HT1080 (cell line): ENCODE data around the gene QSOX2. TPM values are rescaled to one million over a fixed set of nuclear protein-coding genes. Genes with fewer than 3 reads are reported as not detected.

Experiments
- DNase-seq: peaks from one replicate; pipeline ENCODE4 v3.0.0-alpha.2; 2015; ENCODE audit warnings: low read depth
- total RNA-seq: library from RNA; depleted of rRNA; stranded (reverse); fragments of >200 nt; shearing (Covaris generic); gene quantifications from 2 replicates; pipeline ENCODE4 v1.2.3, GENCODE V29; 2014

Gene QSOX2
- total RNA-seq, 1 experiment from 2014 or later: 20.1 TPM

DNA sequence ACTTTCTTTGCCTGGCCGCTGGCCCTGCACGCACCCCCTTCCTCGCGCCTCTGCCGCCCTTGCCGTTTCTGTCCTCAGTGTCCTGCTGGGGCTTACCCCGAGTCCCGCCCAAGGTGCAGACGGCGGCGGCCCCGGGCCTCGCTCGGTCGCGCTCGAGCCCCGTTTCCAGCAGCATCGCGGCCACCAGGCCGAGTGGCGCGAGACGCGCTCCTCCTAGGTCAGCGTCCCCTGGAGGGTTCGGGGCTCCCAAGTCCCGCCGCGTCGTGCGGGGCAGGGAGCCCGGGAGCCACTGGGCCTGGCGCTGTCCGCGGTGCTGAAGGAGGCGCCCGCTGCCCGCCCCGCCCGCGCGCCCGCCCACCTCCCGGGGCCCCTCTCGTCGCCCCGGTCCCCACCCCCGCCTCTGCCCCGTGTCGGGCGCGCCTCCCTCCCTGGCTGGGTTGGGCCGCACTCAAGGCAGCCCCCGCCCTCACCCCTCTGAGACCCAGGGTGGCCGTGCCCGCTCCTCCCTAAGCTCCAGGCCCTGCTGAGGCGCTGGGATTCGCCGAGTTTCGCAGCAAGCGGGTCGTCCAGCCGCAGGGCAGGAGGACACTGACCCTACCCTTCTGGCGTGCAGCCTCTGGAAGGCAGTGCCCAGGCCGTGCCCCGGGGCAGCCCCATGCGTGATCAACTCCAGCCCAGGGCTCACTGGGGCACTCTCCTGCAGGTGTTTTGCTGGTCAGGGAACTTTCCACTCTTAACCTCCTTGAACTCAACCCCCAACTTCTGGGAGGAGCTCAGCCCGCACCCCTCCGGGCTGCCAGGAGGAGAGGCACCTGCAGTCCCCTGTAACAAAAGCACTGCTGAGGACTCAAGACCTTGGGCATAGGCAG is 40.5 kb downstream of the QSOX2 start, which contains the start of gene LHX3:
Gene LHX3, minus strand, starts transcription at position 291 of the 869 bp plus-strand sequence. Its CDS starts 116 bp downstream, at position 175.
- no peak for DNase-seq

DNA sequence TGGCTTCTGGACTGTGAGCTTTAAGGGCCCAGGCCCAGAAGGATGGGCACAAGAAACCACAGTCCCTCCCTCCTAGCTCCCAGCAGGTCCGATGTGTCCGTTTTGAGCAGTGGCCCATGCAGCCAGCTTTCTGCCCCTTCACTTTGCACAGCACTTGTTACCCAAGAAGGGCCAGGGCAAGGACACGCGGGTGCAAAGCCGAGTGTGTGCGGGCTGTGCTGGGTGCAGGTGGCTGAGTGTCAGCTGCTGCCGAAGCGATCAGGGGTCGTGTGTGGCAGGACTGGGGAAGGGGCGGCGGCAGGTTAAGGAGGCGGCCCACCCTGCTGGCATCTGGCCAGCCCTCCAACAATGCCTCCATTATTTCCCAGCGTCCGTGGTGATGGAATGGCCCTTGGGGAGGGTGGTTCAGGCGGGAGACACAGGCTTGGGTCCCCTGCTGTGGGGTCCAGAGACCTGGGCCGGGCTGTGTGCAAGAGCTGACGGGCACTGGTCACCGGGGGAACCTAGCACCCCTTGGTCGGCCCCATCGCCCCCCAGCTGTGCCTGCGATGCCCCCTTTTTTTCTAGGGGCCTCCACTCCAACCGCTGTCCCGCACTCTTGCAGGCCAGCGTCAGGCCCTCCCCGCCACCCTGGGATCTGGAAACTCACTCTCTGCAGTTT is 41.3 kb downstream of the QSOX2 start:
- no peak for DNase-seq

DNA sequence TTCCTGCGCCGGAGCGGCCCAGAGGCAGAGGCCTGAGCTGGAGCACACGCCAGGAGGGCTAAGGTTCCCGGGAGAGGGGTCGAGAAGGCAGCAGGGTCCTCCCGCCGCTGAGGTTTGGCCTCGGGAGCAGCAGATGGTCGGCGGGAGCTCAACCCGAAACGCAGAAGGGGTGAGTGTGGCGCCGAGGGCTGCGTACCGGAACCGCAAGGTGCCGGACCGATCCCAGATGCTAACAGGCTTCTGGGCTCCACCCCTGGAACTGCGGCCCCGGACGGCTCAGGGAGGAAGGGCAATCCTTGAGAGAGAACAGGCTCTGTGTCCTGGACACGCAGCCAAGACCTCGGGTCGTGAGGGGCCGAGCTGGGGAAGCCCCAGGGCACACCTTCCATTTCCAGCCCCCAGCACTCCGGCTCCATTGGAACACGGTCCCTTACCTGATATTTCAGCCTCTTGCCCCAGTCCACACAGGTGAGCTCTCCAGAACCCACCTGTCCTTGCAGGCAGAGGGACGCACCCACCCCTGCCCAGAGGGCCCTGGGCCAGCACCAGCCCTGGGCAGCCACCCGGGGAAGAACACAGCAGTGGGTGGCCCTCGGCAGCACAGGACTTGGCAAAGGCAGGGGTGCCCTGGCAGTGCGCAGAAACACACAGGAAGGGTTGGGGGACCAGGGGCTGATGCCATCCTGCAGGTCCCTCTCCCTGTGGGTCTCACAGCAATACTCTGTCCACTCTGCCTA is 42.0 kb downstream of the QSOX2 start:
- DNase-seq: no peak

DNA sequence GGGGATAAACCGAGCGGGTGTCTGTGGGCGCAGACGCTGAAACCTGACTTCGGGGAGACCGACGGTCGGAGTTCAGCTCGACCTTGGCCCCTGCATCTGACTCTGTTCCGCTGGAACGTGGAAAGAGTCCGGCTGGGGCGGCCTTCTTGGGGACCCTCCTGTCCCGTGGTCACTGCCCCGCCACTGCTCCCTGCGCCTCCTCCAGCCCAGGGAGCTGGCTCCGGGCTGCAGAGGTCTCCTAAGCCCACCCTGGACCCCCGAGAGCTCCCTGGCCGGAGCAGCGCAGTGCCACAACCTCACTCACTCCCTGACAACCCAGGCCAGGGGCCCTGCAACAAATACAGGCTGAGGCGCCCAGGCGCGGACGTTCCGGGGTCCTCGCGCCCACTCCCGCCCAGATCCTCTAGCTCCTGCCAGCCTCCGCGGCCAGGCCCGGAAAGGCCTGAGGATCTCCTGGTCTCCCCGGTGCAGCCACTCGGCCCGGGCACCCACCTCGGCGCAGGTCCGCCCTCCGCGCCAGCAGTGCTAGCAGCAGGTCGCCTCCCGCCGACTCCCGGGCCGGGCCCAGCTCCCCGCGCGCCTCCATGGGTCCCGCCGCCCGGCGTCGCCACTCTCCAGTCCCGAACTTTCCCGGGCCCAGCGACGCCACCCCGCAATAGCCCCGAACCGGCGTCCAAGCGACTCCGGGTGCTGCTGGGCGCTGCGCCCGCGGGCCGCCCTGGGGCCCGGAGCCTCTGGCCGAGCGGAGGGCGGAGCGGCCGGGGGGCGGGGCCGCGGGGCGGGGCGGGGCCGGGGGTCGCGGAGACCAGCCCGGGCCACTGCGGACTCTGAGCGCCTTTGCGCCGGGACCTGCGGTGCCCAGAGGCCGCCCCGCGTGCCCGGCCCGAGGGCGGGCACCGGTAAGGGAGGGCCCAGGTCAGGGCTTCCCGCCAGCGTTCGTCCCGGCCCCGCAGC is 42.9 kb downstream of the QSOX2 start:
- no peak for DNase-seq

DNA sequence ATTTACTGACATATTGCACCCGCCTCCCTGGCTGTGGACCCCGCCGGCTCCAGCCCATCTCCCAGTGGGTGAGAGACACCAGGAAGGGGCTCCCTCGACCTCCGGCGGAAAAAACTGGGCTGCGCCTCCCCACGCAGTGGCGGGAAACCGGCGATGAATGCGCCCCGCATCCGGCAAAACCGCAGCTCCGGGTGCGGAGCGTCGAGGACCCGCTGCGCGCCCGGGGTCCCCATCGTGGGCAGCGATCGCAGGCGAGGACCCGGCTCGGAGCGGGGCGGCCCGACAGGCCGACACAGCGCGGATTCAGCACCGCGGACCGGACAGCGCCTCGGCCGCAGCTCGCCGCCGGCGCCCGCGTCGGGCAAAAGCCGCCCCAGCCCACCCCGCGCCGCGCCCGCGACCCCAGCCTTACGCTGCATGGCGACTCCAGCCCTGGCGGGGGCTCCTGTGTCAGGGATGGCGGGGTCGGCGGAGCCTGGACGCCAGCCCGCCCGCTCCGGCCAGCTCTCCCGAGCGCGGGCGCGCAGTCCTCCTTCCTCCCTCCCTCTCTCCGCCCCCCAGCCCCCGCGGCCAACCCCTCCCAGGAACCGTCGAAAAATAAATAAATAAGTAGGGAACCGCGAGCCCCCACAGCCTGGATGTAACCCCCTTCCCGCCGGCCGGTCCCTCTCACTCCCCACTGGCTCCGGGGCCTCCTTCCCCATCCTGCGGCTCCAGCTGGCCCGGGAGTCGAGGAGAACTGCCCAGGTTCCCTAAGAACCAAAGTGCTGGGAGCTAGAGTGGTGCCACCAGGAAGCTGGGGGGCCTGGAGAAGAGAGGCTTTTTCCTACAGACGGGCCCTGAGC is 43.8 kb downstream of the QSOX2 start:
- no peak for DNase-seq

DNA sequence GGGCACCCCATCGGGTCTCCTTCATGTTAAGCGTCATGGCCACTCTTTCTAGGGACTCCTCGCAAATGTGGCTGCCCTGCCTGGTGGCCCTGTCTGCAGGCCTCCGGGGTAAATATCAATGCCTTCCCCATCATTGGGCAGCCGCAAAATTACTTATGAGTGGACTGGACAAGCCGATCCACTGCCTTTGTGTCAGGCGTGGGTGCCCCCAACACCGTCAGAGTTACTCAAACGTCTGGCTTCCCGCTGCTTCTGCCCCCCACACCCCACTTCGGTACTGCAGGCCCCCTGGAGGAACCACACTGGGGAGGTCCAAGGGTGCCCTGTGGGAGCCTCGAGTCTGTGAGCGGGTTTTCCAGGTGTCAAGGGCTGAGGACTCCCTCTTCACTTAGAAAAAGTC is 44.4 kb downstream of the QSOX2 start:
- no peak for DNase-seq

DNA sequence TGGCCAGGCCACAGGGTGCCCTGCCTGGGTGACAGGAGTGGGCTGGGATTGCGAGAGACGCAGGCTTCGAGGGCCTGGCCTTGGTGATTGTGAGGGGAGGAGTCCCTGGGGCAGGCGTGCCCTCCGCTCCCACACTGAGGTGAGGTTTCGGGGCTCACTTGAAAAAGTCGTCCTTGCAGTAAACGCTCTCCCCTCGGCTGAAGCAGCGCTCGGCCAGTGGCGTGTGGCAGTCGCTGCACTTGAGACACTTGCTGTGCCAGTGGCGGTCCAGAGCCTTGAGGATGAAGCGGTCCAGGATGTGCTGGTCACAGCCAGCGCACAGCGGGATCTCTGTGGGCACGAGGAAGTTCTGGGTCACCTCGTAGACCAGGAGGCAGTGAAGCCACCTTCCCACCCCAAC is 45.2 kb downstream of the QSOX2 start:
- DNase-seq: no peak

DNA sequence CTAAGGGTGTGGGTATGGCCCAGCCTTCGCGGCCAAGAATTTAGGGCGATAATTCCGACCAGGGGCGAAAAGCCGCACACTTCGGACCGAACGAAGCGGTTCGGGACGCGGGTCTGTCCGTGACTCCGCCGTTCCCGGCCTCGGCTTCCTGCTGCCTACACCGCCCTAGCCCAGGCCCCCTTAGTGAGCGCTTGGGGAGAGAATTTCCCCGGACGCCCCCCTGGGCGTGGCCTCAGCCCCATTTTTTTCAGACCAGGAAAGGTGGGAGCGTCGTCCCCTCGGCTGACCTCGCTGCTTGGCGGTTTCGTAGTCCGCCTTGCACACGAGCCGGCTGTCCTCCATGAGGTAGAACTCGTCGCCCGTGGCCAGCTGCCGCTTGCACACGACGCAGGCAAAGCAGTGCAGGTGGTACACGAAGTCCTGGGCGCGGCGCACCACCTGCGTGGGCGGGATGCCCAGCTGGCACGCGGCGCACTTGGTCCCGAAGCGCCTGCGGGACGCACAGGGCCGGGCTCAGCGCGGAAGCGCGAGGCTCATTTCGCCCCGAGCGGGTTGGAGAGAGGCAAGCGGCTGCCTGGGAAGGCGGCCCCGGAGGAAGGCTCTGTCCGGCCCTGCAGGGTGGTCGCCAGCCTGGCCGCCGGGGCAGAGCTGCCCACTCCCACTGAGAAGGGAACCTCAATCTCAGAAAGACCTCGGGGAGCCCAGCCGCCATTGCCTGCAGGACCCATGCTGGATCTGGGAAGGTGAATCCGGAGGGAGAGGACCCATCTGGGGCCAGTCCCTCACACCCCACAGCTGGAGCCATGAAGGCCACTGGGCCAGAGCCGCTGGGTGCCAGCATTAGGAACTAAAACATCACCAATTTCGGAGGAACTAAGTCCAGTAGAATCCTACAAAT is 46.0 kb downstream of the QSOX2 start:
- DNase-seq: no peak

DNA sequence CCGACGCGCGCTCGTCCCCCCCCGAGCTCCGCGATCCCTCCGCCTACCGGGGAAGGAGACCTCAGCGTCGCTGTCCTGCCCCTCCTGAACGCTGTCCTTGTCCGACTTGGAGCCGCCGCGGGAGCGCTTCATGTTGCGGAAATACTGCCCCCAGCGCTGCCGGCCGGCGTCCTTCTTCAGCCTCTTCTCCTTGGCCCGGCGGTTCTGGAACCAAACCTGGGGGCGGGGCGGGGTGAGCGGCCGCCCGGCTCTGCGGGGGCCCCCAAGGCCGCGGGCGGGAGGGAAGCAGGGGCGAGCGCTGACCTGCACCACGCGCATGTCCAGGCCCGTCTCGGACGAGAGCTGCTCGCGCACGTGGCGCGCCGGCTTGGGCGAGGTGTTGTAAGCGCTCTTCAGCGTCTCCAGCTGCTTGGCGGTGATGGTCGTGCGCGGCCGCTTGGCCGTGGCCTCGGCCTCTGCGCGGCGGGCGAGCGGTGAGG is 47.0 kb downstream of the QSOX2 start:
- no peak for DNase-seq

DNA sequence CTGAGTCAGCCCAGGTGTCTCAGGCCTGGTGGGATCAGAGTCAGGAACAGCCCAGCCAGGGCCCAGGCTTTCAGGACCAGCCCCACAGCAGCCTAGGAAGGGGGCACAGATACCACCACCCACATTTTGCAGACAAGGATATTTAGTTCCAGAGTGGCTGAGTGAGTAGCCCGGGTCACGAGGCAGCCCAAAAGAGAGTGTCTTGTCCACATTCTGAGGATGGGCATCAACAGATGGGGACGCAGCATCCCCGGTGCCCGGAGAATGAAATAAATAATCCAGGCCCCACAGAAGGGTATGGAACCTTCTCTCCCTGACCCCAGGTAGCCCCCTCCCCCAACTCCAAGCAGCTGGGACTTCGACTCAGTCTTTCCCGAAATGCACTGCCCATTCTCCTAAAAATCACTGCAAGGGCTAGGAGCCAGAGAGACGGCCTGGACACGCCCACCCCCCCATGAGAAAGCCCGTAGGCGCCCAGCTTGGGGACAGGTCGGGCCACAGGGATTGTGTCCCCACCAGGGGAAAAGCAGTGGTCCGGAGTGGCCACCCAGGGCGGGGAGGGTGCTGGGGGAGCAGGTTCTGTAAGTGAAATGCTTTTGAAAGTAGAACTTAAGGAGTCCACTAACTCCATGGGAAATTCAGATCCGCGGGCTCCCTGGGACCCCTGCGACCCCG is 47.5 kb downstream of the QSOX2 start:
- DNase-seq: no peak

DNA sequence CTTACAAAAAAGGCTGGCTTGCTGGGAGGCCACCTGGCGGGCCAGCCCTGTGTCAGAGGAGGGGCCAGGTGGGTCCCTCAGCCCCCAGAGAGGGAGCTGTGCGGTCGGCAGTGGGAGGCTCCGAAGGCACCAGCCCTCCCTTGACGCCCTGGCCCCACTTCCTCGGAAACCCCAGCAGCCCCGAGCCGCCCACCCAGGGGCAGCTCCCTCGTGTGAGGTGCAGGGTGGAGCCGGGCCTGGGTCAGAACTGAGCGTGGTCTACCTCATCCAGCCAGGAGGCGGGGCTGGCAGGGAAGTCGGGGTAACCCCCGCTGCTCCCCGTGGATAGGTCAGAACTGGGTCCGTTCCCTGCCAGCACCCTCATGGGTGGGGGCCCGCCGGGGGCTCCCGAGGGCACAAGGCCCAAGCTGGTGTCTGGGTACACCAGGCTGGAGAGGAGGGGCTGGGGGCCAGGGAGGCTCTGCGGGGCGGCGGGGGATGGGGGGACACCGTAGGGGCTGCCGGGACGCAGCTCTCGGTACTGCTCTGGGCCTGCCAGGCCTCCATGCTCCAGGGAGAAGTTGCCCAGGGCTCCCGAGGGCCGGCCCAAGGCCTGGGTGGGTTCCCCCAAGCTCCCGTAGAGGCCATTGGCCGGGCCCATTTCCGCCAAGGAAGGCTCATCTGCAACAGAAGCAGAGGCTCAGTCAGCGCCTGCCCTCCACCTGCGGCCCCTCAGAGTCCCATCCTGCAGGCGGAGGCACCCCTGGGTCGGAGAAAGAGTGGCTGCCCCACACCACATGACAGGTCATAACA is 48.3 kb downstream of the QSOX2 start:
- DNase-seq: no peak

DNA sequence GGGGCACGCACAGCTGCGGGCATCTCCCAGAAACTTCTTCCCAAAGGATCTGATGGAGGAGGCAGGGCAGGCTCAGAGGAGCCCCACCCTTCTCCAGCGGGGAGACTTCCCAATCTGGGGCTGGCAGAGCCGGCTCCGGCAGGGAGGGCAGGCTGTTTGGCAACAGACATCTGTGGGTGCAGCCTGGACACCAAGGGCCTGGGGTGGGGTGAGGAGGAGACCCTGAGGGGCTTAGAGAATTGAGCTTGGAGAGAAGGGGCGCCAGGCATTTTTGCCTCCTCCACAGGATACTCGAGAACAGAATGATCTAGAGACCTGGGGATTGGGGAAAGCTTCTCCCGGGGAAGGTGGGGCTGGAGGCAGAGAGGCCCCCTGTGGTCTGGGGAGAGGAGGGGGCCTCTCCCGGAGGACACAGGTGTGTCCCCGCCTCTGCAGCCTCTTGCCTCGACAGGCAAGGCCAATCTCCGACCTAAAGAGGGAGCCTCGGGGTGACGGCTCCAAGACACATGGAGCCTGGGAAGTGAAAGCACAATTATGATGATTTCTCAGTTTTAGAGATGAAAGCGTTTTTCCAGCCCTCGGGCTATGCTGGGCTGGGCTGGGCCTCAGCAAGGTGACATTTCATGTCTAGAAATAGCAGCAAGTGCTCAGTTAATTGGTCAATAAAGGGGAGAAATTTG is 49.1 kb downstream of the QSOX2 start:
- no peak for DNase-seq

DNA sequence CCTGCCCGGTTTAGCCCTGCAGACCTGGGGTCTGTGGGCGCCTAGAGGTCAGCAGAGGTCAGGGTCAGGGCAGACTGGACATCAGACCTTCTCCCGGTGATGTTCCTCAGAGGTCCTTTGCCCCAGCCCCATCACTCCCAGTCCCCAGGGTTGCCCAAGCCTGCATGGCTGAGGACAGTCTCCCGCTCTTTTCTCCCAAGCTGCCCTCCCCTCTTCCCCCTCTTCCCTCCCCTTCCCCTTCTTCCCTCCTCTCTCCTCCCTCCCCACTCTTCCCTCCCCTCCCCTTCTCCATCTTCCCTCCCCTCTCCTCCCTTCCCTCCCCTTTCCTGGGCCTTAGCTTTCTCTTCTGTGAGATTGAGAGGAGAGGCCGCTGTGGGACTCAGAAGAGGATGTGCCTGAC is 51.1 kb downstream of the QSOX2 start:
- DNase-seq: no peak

DNA sequence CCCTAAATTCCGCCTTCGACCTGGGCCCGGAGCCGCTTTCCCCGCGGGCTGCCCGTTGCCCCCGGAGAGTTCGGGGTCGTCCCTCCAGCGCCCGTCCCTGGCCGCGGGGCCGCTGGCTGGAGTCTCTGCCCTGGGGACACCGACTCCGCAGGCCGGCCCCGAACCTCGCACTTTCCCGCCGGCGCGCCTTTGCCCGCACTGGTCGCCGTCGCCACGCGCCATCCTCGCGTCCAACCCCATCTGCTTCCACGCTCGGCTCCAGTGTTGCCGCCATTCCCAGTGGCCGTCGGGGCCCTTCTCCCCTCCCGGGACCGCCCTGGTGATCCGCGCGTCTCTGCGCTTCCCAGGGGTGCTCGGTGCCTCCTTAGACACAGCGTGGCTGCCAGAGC is 51.7 kb downstream of the QSOX2 start:
- DNase-seq: no peak

DNA sequence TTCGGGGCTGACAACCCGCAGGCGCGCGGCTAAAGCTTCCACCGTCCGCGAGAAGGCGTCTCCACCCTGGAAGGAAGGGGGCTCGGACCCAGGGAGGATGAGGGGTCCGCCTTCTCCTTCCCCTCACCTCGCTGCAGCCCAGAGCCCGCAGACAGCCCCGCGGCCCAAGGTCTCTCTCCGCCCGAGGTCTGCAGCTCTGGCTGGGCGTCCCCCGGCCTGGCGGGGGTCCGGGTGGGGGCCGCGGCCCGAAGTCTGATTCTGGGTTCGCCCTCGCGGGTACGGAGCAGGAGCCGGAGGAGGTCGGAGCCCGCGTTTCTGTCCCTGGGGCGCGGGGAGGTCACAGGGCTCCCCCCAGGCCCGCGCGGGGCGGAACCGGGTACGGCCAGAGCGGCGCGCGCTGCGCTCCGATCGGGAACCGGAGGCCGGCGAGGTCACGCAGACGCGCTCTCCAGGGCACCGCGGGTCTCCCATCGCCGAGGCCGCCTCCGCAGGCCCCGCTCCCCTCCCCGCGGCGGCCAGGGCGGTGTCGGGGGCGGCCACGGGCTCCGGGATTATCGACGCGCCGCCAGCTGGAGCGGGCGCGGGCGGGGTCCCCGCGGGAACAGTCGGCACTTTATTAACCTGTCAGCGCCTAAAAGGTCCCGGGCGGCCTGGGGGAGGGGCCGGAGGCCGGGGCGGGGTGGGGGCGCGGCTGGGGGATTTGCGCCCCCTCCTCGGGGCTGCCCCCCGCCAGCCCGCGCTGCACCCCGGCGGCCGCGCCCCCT is 52.3 kb downstream of the QSOX2 start:
- no peak for DNase-seq
